SJCRH30 (cell line): ENCODE measurements around the gene ERVMER34-1. TPM values are rescaled to one million over a fixed set of nuclear protein-coding genes. Genes with fewer than 3 reads are reported as not detected.

Experiments used
- DNase-seq, 2 experiments: peaks; one replicate each; pipeline ENCODE4 v3.0.0-alpha.2; 2015 to 2020
- H3K27ac ChIP-seq: fragments of 250-450 bp; sonication (Bioruptor Pico); 2 replicates; pipeline ENCODE4 v1.5.1; 2020; ENCODE audit warnings: mild to moderate bottlenecking, moderate library complexity
- H3K27me3 ChIP-seq: fragments of 250-450 bp; sonication (Bioruptor Pico); 2 replicates; pipeline ENCODE4 v1.5.1; 2020; ENCODE audit warnings: mild to moderate bottlenecking, moderate library complexity
- H3K36me3 ChIP-seq: fragments of 250-450 bp; sonication (Bioruptor Pico); 2 replicates; pipeline ENCODE4 v1.5.1; 2020; ENCODE audit warnings: mild to moderate bottlenecking, moderate library complexity
- H3K4me1 ChIP-seq: fragments of 250-450 bp; sonication (Bioruptor Pico); 2 replicates; pipeline ENCODE4 v1.5.1; 2020; ENCODE audit warnings: mild to moderate bottlenecking, moderate library complexity
- H3K4me3 ChIP-seq: fragments of 250-450 bp; sonication (Bioruptor Pico); 2 replicates; pipeline ENCODE4 v1.5.1; 2020; ENCODE audit warnings: mild to moderate bottlenecking, moderate library complexity
- H3K9me3 ChIP-seq: fragments of 250-450 bp; sonication (Bioruptor Pico); replicated peaks from 2 replicates; pipeline ENCODE4 v1.5.1; 2020; ENCODE audit warnings: mild to moderate bottlenecking, moderate library complexity
- total RNA-seq: library from RNA; depleted of rRNA; stranded (reverse); fragments of >200 nt; shearing (Covaris generic); gene quantifications from 2 replicates; pipeline ENCODE4 v1.2.3, GENCODE V29; 2014; rRNA removed

The ERVMER34-1 gene
- total RNA-seq, result 0.04 TPM in 1 of 2 replicates, not detected in the other

- H3K27me3 ChIP-seq, result no peaks in the 10 kb centered on the region
- no peak within 1 kb of the TSS for H3K4me3 ChIP-seq
- no peak within 1 kb of the TSS for H3K27ac ChIP-seq
- no peaks in the 10 kb centered on the region for H3K36me3 ChIP-seq
- DNase-seq, result no peak
- no peaks in the 10 kb centered on the region for H3K9me3 ChIP-seq
- peaks cover 8% of the 10 kb centered on the region; the same call in 1 of the 2 replicates for H3K4me1 ChIP-seq
Observed at GRCh38 chr4:52750819-52751486, at the start of gene ERVMER34-1. Gene ERVMER34-1, minus strand, starts transcription at chr4:52751425. Its CDS starts 5,905 bp downstream, at chr4:52745520.

- no peaks in the 10 kb centered on the region for H3K27me3 ChIP-seq
- H3K9me3 ChIP-seq, result no peaks in the 10 kb centered on the region
- H3K4me1 ChIP-seq, result no peaks in the 10 kb centered on the region
- no peak overlapping the region for H3K27ac ChIP-seq
- DNase-seq, result no peak
- H3K4me3 ChIP-seq, result no peak overlapping the region
- H3K36me3 ChIP-seq, result no peaks in the 10 kb centered on the region
Observed at GRCh38 chr4:52799813-52800212, 48.6 kb upstream of the ERVMER34-1 start.

GRCh38 chr4:52795533-52795932, 44.3 kb upstream of the ERVMER34-1 start:
- Histone ChIP-seq H3K4me1 (no peaks in the 10 kb centered on the region), H3K27ac (no peak overlapping the region), H3K27me3 (no peaks in the 10 kb centered on the region), H3K4me3 (no peak overlapping the region), H3K9me3 (no peaks in the 10 kb centered on the region), H3K36me3 (no peaks in the 10 kb centered on the region)
- no peak for DNase-seq

- Histone ChIP-seq H3K9me3 (no peaks in the 10 kb centered on the region), H3K36me3 (no peaks in the 10 kb centered on the region), H3K4me3 (no peak overlapping the region), H3K27ac (no peak overlapping the region), H3K27me3 (no peaks in the 10 kb centered on the region), H3K4me1 (no peaks in the 10 kb centered on the region)
- DNase-seq, result no peak
Observed at GRCh38 chr4:52791936-52792335, 40.7 kb upstream of the ERVMER34-1 start.

DNA sequence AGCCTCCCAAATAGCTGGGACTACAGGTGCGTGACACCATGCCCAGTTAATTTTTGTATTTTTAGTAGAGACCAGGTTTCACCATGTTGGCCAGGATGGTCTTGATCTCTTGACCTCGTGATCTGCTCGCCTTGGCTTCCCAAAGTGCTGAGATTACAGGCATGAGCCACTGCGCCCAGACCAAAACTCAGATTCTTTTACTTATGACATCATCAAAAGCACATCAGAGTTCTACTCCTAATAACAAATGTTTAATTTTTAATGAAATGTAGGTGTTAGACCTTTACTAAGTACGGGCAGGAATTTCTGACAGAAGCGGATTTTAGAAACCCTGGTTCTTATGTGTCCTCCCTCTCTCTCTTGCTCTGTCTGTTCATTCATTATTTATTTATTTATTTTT, 38.5 kb upstream of the ERVMER34-1 start:
- no peak for DNase-seq
- Histone ChIP-seq H3K27me3 (no peaks in the 10 kb centered on the region), H3K4me1 (no peaks in the 10 kb centered on the region), H3K27ac (no peak overlapping the region), H3K36me3 (no peaks in the 10 kb centered on the region), H3K4me3 (no peak overlapping the region), H3K9me3 (no peaks in the 10 kb centered on the region; the same call in 1 of the 2 replicates)

GRCh38 chr4:52788806-52789205, 37.6 kb upstream of the ERVMER34-1 start:
- Histone ChIP-seq H3K4me1 (no peaks in the 10 kb centered on the region), H3K27ac (no peak overlapping the region), H3K36me3 (no peaks in the 10 kb centered on the region), H3K9me3 (peaks cover 4% of the 10 kb centered on the region; the same call in 1 of the 2 replicates), H3K27me3 (no peaks in the 10 kb centered on the region), H3K4me3 (no peak overlapping the region)
- DNase-seq, result peak; percentile 8 to 38

- Histone ChIP-seq H3K9me3 (peaks cover 4% of the 10 kb centered on the region; the same call in 1 of the 2 replicates), H3K27ac (no peak overlapping the region), H3K27me3 (no peaks in the 10 kb centered on the region), H3K4me1 (no peaks in the 10 kb centered on the region), H3K36me3 (no peaks in the 10 kb centered on the region), H3K4me3 (no peak overlapping the region)
- DNase-seq, result no peak
Observed at GRCh38 chr4:52783069-52783468, 31.8 kb upstream of the ERVMER34-1 start.

DNA sequence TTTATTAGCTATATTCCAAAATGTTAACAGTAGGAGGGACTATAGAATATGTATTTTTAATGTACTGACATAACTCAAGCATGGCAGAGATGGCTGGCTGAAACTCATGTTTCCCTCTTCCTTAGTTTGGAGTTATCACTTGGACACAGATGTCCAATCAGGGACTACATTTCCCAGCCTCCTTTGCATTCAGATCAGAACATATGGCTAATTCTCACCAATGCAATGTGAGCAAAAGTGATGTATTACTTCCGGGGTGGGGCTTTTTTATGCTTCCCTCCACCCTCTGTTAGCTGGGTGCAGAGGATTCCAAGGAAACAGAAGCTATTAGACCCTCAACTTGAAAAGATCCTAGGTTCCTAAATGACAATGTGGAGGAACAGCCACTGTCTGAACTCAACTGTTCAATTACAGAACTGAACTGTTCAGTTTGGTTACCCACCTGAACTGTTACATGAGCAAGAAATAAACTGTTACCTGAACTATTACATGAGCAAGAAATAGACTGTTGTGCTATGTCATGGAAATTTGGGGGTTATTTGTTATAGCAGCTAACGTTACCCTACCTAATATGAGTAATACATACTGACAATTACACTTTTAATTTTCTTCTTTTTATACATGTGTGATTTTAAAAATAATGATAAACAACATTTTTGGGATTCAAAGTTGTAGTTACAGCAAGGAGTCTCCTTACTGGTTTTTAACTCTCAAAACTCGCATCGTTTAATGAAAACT, 29.6 kb upstream of the ERVMER34-1 start:
- peak; percentile 9 to 44 for DNase-seq
- H3K4me3 ChIP-seq, result no peak overlapping the region

GRCh38 chr4:52780206-52780605, 29.0 kb upstream of the ERVMER34-1 start:
- DNase-seq, result no peak
- Histone ChIP-seq H3K36me3 (no peaks in the 10 kb centered on the region), H3K27ac (no peak overlapping the region), H3K4me1 (no peaks in the 10 kb centered on the region), H3K4me3 (no peak overlapping the region), H3K9me3 (peaks cover 4% of the 10 kb centered on the region; the same call in 1 of the 2 replicates), H3K27me3 (no peaks in the 10 kb centered on the region)

More for the DNA sequence above, 29.6 kb upstream of the ERVMER34-1 start:
- H3K27me3 ChIP-seq, result no peaks in the 10 kb centered on the region
- H3K36me3 ChIP-seq, result no peaks in the 10 kb centered on the region
- H3K9me3 ChIP-seq, result peaks cover 4% of the 10 kb centered on the region; the same call in 1 of the 2 replicates
- H3K27ac ChIP-seq, result no peak overlapping the region
- H3K4me1 ChIP-seq, result no peaks in the 10 kb centered on the region

- no peaks in the 10 kb centered on the region for H3K9me3 ChIP-seq
- no peak overlapping the region for H3K27ac ChIP-seq
- H3K4me3 ChIP-seq, result no peak overlapping the region
- no peaks in the 10 kb centered on the region for H3K4me1 ChIP-seq
- no peaks in the 10 kb centered on the region for H3K27me3 ChIP-seq
- DNase-seq, result no peak
- no peaks in the 10 kb centered on the region for H3K36me3 ChIP-seq
Observed at GRCh38 chr4:52760256-52760655, 9.0 kb upstream of the ERVMER34-1 start.

DNA sequence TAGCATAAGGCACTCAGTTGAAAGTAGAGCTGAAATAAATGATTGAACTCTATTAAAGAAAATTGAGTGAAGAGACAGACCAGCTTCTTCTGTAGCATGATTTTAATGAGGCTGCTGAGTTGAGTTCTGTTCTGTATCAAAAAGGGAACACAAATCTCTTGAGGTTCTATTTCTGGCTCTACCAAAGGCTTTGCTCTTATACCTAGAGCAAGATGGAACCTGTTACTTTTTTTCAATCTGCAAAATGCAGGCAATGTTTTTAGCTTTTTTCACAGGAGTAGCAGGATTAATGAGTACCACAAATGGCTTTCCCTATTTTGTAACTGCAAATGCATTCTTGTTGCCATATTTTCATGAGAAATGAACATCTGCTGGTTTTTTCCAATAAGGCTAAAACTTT, 4.2 kb upstream of the ERVMER34-1 start:
- Histone ChIP-seq H3K27ac (no peak overlapping the region), H3K4me1 (no peaks in the 10 kb centered on the region), H3K4me3 (no peak overlapping the region), H3K9me3 (no peaks in the 10 kb centered on the region), H3K27me3 (no peaks in the 10 kb centered on the region), H3K36me3 (no peaks in the 10 kb centered on the region)
- DNase-seq, result no peak

- no peak for DNase-seq
- Histone ChIP-seq H3K27me3 (no peaks in the 10 kb centered on the region), H3K9me3 (no peaks in the 10 kb centered on the region)
Observed at GRCh38 chr4:52752936-52753335, 1.7 kb upstream of the ERVMER34-1 start.

DNA sequence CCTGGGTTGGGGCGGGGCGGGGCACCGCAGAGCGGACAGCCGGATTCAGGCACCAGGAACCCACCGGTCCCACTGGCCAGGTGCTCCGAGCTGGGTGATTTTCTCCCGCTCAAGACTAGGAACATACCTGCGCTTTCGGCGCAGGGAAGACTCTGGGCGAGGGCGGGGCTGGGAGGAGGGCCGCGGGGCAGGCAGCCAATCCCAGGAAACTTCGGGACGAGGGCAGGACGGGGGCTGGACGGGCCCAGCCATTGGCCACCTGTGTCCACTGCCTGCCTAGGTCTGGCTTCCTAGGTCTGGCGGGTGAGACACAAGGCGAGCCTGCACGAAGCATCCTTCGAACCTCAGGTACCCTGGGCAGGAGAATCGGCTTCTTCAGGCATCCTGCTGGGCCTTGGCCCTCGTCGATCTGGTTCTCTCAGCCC, 274 bp upstream of the ERVMER34-1 start:
- no peak overlapping the region for H3K4me3 ChIP-seq
- H3K36me3 ChIP-seq, result no peaks in the 10 kb centered on the region
- H3K4me1 ChIP-seq, result peaks cover 8% of the 10 kb centered on the region; the same call in 1 of the 2 replicates
- DNase-seq, result no peak
- no peaks in the 10 kb centered on the region for H3K9me3 ChIP-seq
- no peaks in the 10 kb centered on the region for H3K27me3 ChIP-seq
- no peak overlapping the region for H3K27ac ChIP-seq

More at GRCh38 chr4:52752936-52753335, 1.7 kb upstream of the ERVMER34-1 start:
- Histone ChIP-seq H3K27ac (no peak overlapping the region), H3K4me1 (peaks cover 8% of the 10 kb centered on the region; the same call in 1 of the 2 replicates), H3K36me3 (no peaks in the 10 kb centered on the region), H3K4me3 (no peak overlapping the region)

GRCh38 chr4:52750213-52750612, 1.0 kb downstream of the ERVMER34-1 start:
- Histone ChIP-seq H3K4me1 (peaks cover 8% of the 10 kb centered on the region; the same call in 1 of the 2 replicates), H3K36me3 (no peaks in the 10 kb centered on the region), H3K9me3 (0 out of 2 replicates have a peak, but pooled peaks cover 3% of the 10 kb centered on the region), H3K27ac (no peak overlapping the region), H3K27me3 (no peaks in the 10 kb centered on the region), H3K4me3 (no peak overlapping the region)
- no peak for DNase-seq

DNA sequence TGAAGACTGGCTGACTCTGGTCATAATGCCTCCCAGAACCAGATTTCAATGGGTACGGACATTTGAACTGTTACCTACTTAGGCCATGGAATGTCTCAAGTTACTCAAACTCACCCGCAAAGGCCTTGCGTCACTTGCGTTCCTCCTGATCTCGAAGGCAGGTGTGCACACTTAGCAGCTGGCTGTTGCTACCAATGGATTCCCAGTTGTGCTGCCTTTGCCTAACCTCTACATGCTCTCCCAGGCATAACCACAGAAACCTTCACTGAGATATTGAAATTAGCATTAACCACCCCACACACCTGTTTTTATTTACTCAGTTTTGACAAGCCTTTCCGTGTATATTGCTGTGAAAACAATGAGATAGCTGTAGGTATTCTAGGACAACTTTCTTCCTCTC, 2.8 kb downstream of the ERVMER34-1 start:
- DNase-seq, result peak; percentile 23 to 51
- Histone ChIP-seq H3K4me1 (peaks cover 8% of the 10 kb centered on the region), H3K27ac (no peak overlapping the region), H3K36me3 (no peaks in the 10 kb centered on the region), H3K4me3 (no peak overlapping the region), H3K9me3 (0 out of 2 replicates have a peak, but pooled peaks cover 7% of the 10 kb centered on the region), H3K27me3 (no peaks in the 10 kb centered on the region)
